Measurements from ENCODE around the gene ZNF468.

The ZNF468 gene

GRCh38 chr19:52891336-52891735, 33.9 kb upstream of the ZNF468 start:
- H3K27ac ChIP-seq (ENCODE audit: low read depth, low read length), result no peak overlapping the region
- H3K9ac ChIP-seq (ENCODE audit: low read length), result no peak overlapping the region
- no peak overlapping the region for H3K4me3 ChIP-seq (ENCODE audit: insufficient read depth, low read length, poor library complexity, severe bottlenecking)
- H3K4me2 ChIP-seq (ENCODE audit: low read depth, low read length, poor library complexity, severe bottlenecking), result no peak overlapping the region
- no peak overlapping the region for H2AFZ ChIP-seq (ENCODE audit: low read depth, low read length, severe bottlenecking)
- H3K27me3 ChIP-seq (ENCODE audit: low read length), result no peaks in the 10 kb centered on the region
- peaks cover 30% of the 10 kb centered on the region for H3K79me2 ChIP-seq (ENCODE audit: insufficient read depth, low read length)
- H3K36me3 ChIP-seq (ENCODE audit: low read length), result peaks cover 5% of the 10 kb centered on the region
- H3F3A ChIP-seq (ENCODE audit: insufficient read depth), result no peaks in the 10 kb centered on the region
- H3K9me2 ChIP-seq (replicated peaks; ENCODE audit: insufficient read depth, low read length), result no peaks in the 10 kb centered on the region
- TF ChIP-seq CTCF (IDR thresholded peaks at IDR 0.05; ENCODE audit: insufficient read depth, low read length, poor library complexity, severe bottlenecking) (no peak), EZH2phosphoT487 (conservative IDR thresholded peaks at IDR 0.05; ENCODE audit: low read length) (no peak)
- no peaks in the 10 kb centered on the region for H3K9me3 ChIP-seq (ENCODE audit: insufficient read depth, low read length)
- H4K20me1 ChIP-seq (ENCODE audit: low read depth, low read length), result no peaks in the 10 kb centered on the region

GRCh38 chr19:52889931-52890330, 32.5 kb upstream of the ZNF468 start:
- no peak overlapping the region for H2AFZ ChIP-seq (ENCODE audit: low read depth, low read length, severe bottlenecking)
- no peaks in the 10 kb centered on the region for H3K27me3 ChIP-seq (ENCODE audit: low read length)
- H3K79me2 ChIP-seq (ENCODE audit: insufficient read depth, low read length), result peaks cover 16% of the 10 kb centered on the region
- H3F3A ChIP-seq (ENCODE audit: insufficient read depth), result no peaks in the 10 kb centered on the region
- H3K9ac ChIP-seq (ENCODE audit: low read length), result no peak overlapping the region
- H3K4me3 ChIP-seq (ENCODE audit: insufficient read depth, low read length, poor library complexity, severe bottlenecking), result no peak overlapping the region
- H3K27ac ChIP-seq (ENCODE audit: low read depth, low read length), result no peak overlapping the region
- H3K9me3 ChIP-seq (ENCODE audit: insufficient read depth, low read length), result no peaks in the 10 kb centered on the region
- no peaks in the 10 kb centered on the region for H3K9me2 ChIP-seq (replicated peaks; ENCODE audit: insufficient read depth, low read length)
- no peaks in the 10 kb centered on the region for H4K20me1 ChIP-seq (ENCODE audit: low read depth, low read length)
- TF ChIP-seq CTCF (IDR thresholded peaks at IDR 0.05; ENCODE audit: insufficient read depth, low read length, poor library complexity, severe bottlenecking), result no peak
- TF ChIP-seq EZH2phosphoT487 (conservative IDR thresholded peaks at IDR 0.05; ENCODE audit: low read length), result no peak
- no peak overlapping the region for H3K4me2 ChIP-seq (ENCODE audit: low read depth, low read length, poor library complexity, severe bottlenecking)
- peaks cover 11% of the 10 kb centered on the region for H3K36me3 ChIP-seq (ENCODE audit: low read length)

GRCh38 chr19:52889076-52889475, 31.7 kb upstream of the ZNF468 start:
- peaks cover 16% of the 10 kb centered on the region for H3K36me3 ChIP-seq (ENCODE audit: low read length)

More at GRCh38 chr19:52889076-52889475, 31.7 kb upstream of the ZNF468 start:
- no peaks in the 10 kb centered on the region for H3F3A ChIP-seq (ENCODE audit: insufficient read depth)
- H3K4me3 ChIP-seq (ENCODE audit: insufficient read depth, low read length, poor library complexity, severe bottlenecking), result no peak overlapping the region
- H3K27ac ChIP-seq (ENCODE audit: low read depth, low read length), result no peak overlapping the region
- H3K79me2 ChIP-seq (ENCODE audit: insufficient read depth, low read length), result peaks cover 8% of the 10 kb centered on the region
- H3K9me2 ChIP-seq (replicated peaks; ENCODE audit: insufficient read depth, low read length), result no peaks in the 10 kb centered on the region
- TF ChIP-seq EZH2phosphoT487 (conservative IDR thresholded peaks at IDR 0.05; ENCODE audit: low read length), result no peak
- TF ChIP-seq CTCF (IDR thresholded peaks at IDR 0.05; ENCODE audit: insufficient read depth, low read length, poor library complexity, severe bottlenecking), result no peak
- no peak overlapping the region for H3K4me2 ChIP-seq (ENCODE audit: low read depth, low read length, poor library complexity, severe bottlenecking)
- H2AFZ ChIP-seq (ENCODE audit: low read depth, low read length, severe bottlenecking), result no peak overlapping the region
- no peaks in the 10 kb centered on the region for H3K9me3 ChIP-seq (ENCODE audit: insufficient read depth, low read length)
- H4K20me1 ChIP-seq (ENCODE audit: low read depth, low read length), result no peaks in the 10 kb centered on the region
- no peak overlapping the region for H3K9ac ChIP-seq (ENCODE audit: low read length)
- H3K27me3 ChIP-seq (ENCODE audit: low read length), result no peaks in the 10 kb centered on the region
